Keratinocyte (primary cell): ENCODE measurements around the gene OR4D9. TPM values are rescaled to one million over a fixed set of nuclear protein-coding genes. Genes with fewer than 3 reads are reported as not detected.

Experiments used
- DNase-seq: peaks from one replicate; pipeline ENCODE4 v3.0.0-alpha.2; 2011; ENCODE audit warnings: low read depth, missing footprints, low spot score
- FAIRE-seq: peaks from 2 replicates; lab custom pipeline; 2011; peaks lifted over from hg19 to GRCh38; lab: Jason Lieb, UNC
- H2AFZ ChIP-seq: 2 replicates; pipeline ENCODE4 v1.6.0; 2012; ENCODE audit warnings: low read length, control low read depth, inconsistent platforms; ENCODE audit not compliant: control insufficient read depth
- H3K27ac ChIP-seq: 2 replicates; pipeline ENCODE4 v1.5.1; 2011; ENCODE audit warnings: low read length; ENCODE audit not compliant: control insufficient read depth, insufficient read depth
- H3K27me3 ChIP-seq: 3 replicates; pipeline ENCODE4 v1.6.0; 2011; ENCODE audit warnings: low read length; ENCODE audit not compliant: control insufficient read depth, insufficient read depth; ENCODE audit errors: extremely low read depth
- H3K36me3 ChIP-seq, 2 experiments: 2 replicates in 1 of 2; 3 replicates in 1 of 2; pipeline ENCODE4 v1.5.1; 2011; ENCODE audit warnings: low read length in 2 of 2, mild to moderate bottlenecking in 1 of 2; ENCODE audit not compliant: control insufficient read depth in 2 of 2, insufficient read depth in 2 of 2; ENCODE audit errors: extremely low read depth in 1 of 2
- H3K4me1 ChIP-seq: 3 replicates; pipeline ENCODE4 v1.5.1; 2011; ENCODE audit warnings: low read length; ENCODE audit not compliant: control insufficient read depth, insufficient read depth; ENCODE audit errors: extremely low read depth
- H3K4me2 ChIP-seq: 3 replicates; pipeline ENCODE4 v1.6.0; 2011; ENCODE audit warnings: low read depth, low read length; ENCODE audit not compliant: control insufficient read depth, insufficient read depth; ENCODE audit errors: extremely low read depth
- H3K4me3 ChIP-seq, 3 experiments: fragments of 200-600 bp in 1 of 3; sonication (generic) in 1 of 3; 2 replicates in 2 of 3; 3 replicates in 1 of 3; pipeline ENCODE4 v1.5.1; 2011 to 2016; ENCODE audit warnings: low read length in 3 of 3, mild to moderate bottlenecking in 3 of 3, control low read depth in 2 of 3, inconsistent platforms in 1 of 3, low read depth in 1 of 3, mixed read lengths in 1 of 3, mixed run types in 1 of 3, moderate library complexity in 1 of 3; ENCODE audit not compliant: control insufficient read depth in 2 of 3, insufficient read depth in 2 of 3; ENCODE audit errors: extremely low read depth in 1 of 3
- H3K79me2 ChIP-seq: 2 replicates; pipeline ENCODE4 v1.6.0; 2012; ENCODE audit warnings: low read length; ENCODE audit not compliant: control insufficient read depth, insufficient read depth
- H3K9ac ChIP-seq: 3 replicates; pipeline ENCODE4 v1.6.0; 2011; ENCODE audit warnings: low read length; ENCODE audit not compliant: control insufficient read depth, insufficient read depth; ENCODE audit errors: extremely low read depth
- H3K9me1 ChIP-seq: 3 replicates; pipeline ENCODE4 v1.6.0; 2011; ENCODE audit warnings: low read length; ENCODE audit not compliant: control insufficient read depth, insufficient read depth; ENCODE audit errors: extremely low read depth
- H3K9me3 ChIP-seq: 2 replicates; pipeline ENCODE4 v1.5.1; 2012; ENCODE audit warnings: low read depth, low read length; ENCODE audit not compliant: control insufficient read depth
- H4K20me1 ChIP-seq: 3 replicates; pipeline ENCODE4 v1.6.0; 2011; ENCODE audit warnings: low read length; ENCODE audit not compliant: control insufficient read depth, insufficient read depth; ENCODE audit errors: extremely low read depth
- EZH2 ChIP-seq: IDR thresholded peaks from one replicate; pipeline ENCODE4 v1.6.1; 2012; ENCODE audit warnings: inconsistent platforms, mild to moderate bottlenecking, low read length, moderate library complexity
- dilution Hi-C: fragments of 300-500 bp; cut with MboI; formaldehyde crosslinking; loops from one replicate; pipeline ENCODE4 v1.7.0; 2020; ENCODE audit warnings: low sequenced_read_pairs; ENCODE audit not compliant: extremely low pct_ligation_motif_present
- polyA plus RNA-seq, 5 experiments: library from polyadenylated mRNA; depleted of rRNA in 3 of 5; stranded (reverse) in 3 of 5; stranded (forward) in 1 of 5; unstranded in 1 of 5; fragments of >200 nt; gene quantifications; 1 replicate in 1 of 5; 2 replicates in 3 of 5; 3 replicates in 1 of 5; pipeline versions ENCODE4 v1.2.1 to v1.2.3, GENCODE V29; 2011 to 2012; ENCODE audit warnings: missing spikeins in 2 of 5, low read depth in 1 of 5, low replicate concordance in 1 of 5
- TF ChIP-seq, protein P1 (sequence below), 3 experiments: IDR thresholded peaks in 1 of 3; conservative IDR thresholded peaks in 1 of 3; optimal IDR thresholded peaks in 1 of 3; 2 replicates in 2 of 3; 3 replicates in 1 of 3; pipeline versions ENCODE3 to v1.5.1; 2011; ENCODE audit warnings: low read length in 3 of 3, mild to moderate bottlenecking in 3 of 3, moderate library complexity in 2 of 3, control low read depth in 1 of 3, inconsistent platforms in 1 of 3; ENCODE audit not compliant: insufficient read depth in 2 of 3; ENCODE audit errors: extremely low read depth in 1 of 3

OR4D9 gene
- polyA plus RNA-seq, 1 donor (not counting 4 experiments of a cell fraction or from before 2014, with no cell fraction given) = not detected

DNA sequence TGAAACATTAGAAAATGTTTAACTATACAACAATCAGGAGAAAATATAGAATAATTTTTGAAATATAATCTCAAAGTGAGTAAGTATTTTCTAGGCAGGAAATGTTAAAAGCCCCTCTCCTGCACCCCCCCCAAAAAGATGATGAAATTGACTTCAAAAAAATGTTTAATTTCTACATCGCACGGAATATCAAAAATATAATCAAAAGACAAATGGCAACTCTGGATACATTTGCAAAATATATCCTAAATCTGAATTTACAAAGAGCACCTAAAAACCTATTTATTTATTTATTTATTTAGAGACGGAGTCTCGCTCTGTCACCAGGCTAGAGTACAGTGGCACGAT is 36.9 kb downstream of the OR4D9 start:
- no peak overlapping the region for H3K9ac ChIP-seq
- no peaks in the 10 kb centered on the region for H3K27me3 ChIP-seq
- no peak overlapping the region for H2AFZ ChIP-seq
- no peaks in the 10 kb centered on the region for H3K36me3 ChIP-seq
- TF ChIP-seq, protein P1, sequence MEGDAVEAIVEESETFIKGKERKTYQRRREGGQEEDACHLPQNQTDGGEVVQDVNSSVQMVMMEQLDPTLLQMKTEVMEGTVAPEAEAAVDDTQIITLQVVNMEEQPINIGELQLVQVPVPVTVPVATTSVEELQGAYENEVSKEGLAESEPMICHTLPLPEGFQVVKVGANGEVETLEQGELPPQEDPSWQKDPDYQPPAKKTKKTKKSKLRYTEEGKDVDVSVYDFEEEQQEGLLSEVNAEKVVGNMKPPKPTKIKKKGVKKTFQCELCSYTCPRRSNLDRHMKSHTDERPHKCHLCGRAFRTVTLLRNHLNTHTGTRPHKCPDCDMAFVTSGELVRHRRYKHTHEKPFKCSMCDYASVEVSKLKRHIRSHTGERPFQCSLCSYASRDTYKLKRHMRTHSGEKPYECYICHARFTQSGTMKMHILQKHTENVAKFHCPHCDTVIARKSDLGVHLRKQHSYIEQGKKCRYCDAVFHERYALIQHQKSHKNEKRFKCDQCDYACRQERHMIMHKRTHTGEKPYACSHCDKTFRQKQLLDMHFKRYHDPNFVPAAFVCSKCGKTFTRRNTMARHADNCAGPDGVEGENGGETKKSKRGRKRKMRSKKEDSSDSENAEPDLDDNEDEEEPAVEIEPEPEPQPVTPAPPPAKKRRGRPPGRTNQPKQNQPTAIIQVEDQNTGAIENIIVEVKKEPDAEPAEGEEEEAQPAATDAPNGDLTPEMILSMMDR (optimal IDR thresholded peaks at IDR 0.05 in 1 of 3, IDR thresholded peaks at IDR 0.05 in 1 of 3, conservative IDR thresholded peaks at IDR 0.05 in 1 of 3; ENCODE audit: extremely low read depth in 1 of 3, insufficient read depth in 2 of 3, low read length in 3 of 3) = no peak
- no peak for TF ChIP-seq EZH2
- no peaks in the 10 kb centered on the region for H4K20me1 ChIP-seq
- H3K4me3 ChIP-seq = no peak overlapping the region
- dilution Hi-C loops = no loop called here
- no peaks in the 10 kb centered on the region for H3K9me3 ChIP-seq
- H3K9me1 ChIP-seq = no peaks in the 10 kb centered on the region
- peaks cover 13% of the 10 kb centered on the region for H3K4me1 ChIP-seq
- H3K27ac ChIP-seq = no peak overlapping the region
- DNase-seq = no peak
- FAIRE-seq = no peak
- no peak overlapping the region for H3K4me2 ChIP-seq
- H3K79me2 ChIP-seq = no peaks in the 10 kb centered on the region

DNA sequence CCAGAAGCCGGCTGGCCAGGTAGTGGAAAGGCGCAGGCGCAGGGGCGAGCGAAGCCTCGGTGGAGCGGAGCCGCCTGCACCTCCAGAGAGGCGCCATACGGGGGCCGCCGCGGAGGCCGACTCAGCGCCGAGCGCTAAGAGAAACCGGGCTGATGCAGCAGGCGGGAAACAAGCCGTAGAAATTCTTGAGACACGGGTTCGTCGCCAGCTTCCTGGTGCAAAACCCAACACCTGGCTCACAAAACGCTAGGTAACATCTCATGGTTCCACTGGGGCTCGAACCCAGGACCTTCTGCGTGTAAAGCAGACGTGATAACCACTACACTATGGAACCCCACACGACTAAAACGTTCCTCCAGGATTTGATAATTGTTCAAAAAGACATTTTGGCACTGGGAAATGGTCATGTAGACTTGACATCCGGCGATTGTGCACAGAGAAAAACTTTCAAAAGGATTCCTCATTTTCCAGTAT is 39.1 kb downstream of the OR4D9 start:
- no peak for DNase-seq
- no peaks in the 10 kb centered on the region for H3K36me3 ChIP-seq
- no peaks in the 10 kb centered on the region for H3K79me2 ChIP-seq
- H3K27me3 ChIP-seq = no peaks in the 10 kb centered on the region
- peak overlapping the region; percentile 43 to 88 (median 69) for H3K4me3 ChIP-seq
- peaks cover 9% of the 10 kb centered on the region for H3K4me1 ChIP-seq
- dilution Hi-C loops = no loop called here
- peak overlapping the region; percentile 84 for H3K9ac ChIP-seq
- peak overlapping the region; percentile 92 for H3K27ac ChIP-seq
- H3K9me1 ChIP-seq = no peaks in the 10 kb centered on the region
- peak overlapping the region; percentile 92 for H3K4me2 ChIP-seq
- peak overlapping the region; percentile 60 for H2AFZ ChIP-seq
- no peak for FAIRE-seq
- no peaks in the 10 kb centered on the region for H4K20me1 ChIP-seq
- H3K9me3 ChIP-seq = no peaks in the 10 kb centered on the region
- TF ChIP-seq, protein P1 (optimal IDR thresholded peaks at IDR 0.05 in 1 of 3, IDR thresholded peaks at IDR 0.05 in 1 of 3, conservative IDR thresholded peaks at IDR 0.05 in 1 of 3; ENCODE audit: extremely low read depth in 1 of 3, insufficient read depth in 2 of 3, low read length in 3 of 3) = peak; percentile 26 to 60 (median 33)
- TF ChIP-seq EZH2 = no peak
